Hematopoietic multipotent progenitor cell treated with erythropoietin and hydrocortisone succinate and interleukin-3 and kit ligand, for 15 days (in vitro differentiated cells): ENCODE results near the gene CDC37L1.
"Not testable (repeated sequence)": the region's sequence is repeated elsewhere in the genome, so short reads cannot be mapped to it uniquely, and the experiment has no call there.

Experiments used
- DNase-seq: peaks from one replicate; pipeline ENCODE4 v3.0.0-alpha.2; 2015; ENCODE audit warnings: low spot score

CDC37L1 gene

DNA sequence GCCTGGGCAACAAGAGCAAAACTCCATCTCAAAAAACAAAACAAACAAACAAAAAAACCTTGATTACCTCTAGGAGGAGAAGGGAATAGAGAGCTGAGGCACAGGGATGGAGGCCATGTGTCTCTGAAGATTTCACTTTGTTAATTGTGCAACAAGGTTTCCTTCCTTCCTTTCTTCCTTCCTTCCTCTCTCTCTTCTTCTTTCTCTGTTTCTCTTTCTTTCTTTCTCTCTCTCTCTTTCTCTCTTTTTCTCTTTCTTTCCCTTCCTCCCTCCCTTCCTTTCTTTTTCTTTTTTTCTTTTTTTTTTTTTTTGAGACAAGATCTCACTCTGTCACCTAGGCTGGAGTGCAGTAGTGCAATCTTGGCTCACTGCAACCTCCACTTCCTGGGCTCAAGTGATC lies 75.2 kb downstream of the CDC37L1 start:
- DNase-seq: not testable (repeated sequence)

DNA sequence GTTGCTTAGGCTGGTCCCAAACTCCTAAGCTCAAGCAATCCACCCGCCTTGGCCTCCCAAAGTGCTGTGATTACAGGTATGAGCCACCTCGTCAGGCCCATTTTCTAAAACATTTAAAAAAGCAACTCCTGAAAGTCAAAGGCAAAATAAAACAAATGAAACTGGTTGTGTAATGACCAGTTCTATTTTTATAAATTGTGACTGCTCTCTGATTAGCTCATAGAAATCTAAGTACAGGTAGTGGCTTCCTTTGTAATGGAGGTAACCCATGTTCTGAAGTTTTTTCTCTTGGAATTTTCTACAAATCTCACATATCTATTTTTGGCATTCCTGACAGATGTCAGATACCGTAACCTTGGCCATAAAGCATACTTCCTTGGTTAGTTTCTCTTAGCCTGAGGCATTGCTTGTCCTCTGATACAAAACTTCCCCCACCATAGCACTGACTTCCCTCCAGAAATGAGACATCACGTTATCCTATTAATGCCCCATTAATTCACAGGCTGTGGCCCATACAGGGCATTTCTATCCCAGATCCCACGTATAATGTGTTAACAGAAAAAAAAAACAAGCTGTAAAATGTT lies 75.7 kb downstream of the CDC37L1 start:
- DNase-seq: no peak

DNA sequence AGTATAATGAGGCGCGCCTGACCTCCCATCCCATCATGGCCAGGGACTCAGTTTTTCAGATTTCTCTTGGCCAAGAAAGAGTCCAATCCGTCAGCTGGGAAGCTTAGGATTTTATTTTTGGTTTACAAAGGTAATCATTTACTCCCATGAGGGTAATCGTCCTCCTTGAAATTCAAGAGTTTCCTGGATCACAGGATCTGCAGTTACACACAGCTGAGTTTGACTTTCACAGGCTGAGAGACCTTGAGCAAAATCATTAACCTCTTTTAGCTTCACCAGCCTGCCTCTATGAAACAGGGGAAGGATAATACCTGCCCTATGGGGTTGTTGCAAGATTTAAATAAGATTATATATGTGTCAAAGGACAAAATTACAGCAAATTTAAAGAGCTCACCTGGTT lies 77.1 kb downstream of the CDC37L1 start:
- no peak for DNase-seq
